Measurements from ENCODE around the gene WDR93.

GRCh38 chr15:89758283-89758682 lies 67.7 kb downstream of the WDR93 start:
- TF ChIP-seq CTCF (IDR thresholded peaks at IDR 0.05) (no peak), POLR2A (IDR thresholded peaks at IDR 0.05; ENCODE audit: low read depth) (no peak), POLR2AphosphoS5 (IDR thresholded peaks at IDR 0.05) (no peak)

Data from esophagus muscularis mucosa (tissue), 3 donors.